ENCODE measurements around the gene RASAL1.

GRCh38 chr12:113093409-113094101 lies 42.0 kb downstream of the RASAL1 start:
- TF ChIP-seq POLR2A (IDR thresholded peaks at IDR 0.05) (no peak), CTCF (IDR thresholded peaks at IDR 0.05) (no peak), POLR2AphosphoS5 (IDR thresholded peaks at IDR 0.05) (no peak)
